Fibroblast of skin of scalp (primary cell): ENCODE measurements around the gene BMPR1B.

Experiments
- DNase-seq: peaks from one replicate; pipeline ENCODE4 v3.0.0-alpha.2; 2013

The BMPR1B gene

DNA sequence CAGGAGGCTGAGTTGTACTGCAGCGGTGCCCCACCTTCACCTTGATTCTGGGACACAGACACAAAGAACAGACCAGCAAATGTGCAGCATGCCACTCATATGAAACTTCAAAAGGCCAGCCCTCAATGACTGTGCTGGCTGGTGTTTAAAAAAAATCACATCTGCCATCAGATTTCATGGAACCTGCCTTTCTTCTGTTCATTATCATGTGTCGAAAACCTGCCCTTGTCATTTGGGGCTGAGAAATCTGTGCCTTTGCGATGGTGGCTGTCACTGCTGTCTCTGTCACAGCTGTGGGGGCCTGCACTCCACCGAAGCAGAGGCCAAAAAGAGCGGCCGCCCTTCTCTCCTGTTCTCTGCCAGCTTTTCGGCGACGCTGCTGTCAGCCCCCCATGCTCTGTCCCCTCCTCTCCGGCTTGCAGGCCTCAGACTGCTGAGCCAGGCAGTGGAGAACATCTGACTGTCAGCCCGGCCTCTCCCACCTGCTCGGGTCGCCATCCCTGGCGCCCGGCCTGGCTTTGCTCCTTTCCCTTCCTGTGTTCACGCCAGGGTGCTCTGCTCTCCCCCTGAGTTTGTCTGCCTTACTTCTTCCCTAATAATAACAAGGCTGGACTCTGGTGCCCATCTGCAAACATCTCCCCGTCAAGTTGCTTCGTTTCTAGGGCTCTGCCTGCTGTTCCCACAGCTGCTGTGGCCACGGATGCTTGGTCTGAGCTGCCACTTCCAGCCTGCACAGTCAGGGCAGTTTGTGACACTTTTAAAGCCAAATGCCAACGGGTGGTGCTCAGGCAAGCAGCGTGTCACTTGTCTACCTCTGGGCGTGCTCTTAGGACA, 435.9 kb downstream of the BMPR1B start:
- no peak for DNase-seq

DNA sequence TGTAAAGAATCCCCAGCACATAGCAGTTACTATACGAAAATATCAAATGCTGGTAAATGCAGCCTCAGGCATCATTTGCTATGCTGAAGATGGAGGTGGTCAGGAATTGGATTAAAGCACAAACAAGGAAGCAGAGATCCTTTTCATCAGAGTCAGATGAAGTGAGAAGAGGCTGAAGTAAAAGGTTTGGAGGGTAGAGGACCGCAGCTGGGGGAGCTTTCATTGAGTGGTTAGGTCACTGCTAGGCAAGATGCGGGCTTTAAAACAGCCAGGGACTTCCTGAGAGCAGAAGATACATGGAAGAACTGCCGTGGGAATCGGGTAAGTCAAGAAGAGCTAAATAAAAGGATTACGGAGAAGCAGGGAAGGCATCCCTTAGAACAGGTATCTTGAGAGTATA, 439.6 kb downstream of the BMPR1B start:
- no peak for DNase-seq

DNA sequence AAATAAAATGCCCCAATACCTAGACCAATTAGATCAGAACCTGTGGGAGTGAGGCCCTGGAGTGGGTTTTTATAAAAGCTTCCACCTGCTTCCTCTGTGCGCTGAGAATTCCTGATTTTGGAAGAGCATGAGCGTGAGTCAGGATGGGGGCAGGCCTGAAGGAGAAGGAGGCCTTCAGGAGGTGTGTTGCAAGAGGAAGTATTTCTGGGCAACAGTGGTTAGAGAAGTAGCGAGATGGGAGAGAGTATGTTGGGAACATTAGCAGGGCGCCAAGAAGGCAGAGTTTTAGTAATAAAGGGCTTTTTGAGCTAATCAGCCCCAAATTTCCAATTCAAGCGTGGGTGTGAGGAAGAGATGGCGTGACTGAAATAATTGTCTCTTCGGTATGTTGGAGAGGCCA, 441.2 kb downstream of the BMPR1B start:
- no peak for DNase-seq

DNA sequence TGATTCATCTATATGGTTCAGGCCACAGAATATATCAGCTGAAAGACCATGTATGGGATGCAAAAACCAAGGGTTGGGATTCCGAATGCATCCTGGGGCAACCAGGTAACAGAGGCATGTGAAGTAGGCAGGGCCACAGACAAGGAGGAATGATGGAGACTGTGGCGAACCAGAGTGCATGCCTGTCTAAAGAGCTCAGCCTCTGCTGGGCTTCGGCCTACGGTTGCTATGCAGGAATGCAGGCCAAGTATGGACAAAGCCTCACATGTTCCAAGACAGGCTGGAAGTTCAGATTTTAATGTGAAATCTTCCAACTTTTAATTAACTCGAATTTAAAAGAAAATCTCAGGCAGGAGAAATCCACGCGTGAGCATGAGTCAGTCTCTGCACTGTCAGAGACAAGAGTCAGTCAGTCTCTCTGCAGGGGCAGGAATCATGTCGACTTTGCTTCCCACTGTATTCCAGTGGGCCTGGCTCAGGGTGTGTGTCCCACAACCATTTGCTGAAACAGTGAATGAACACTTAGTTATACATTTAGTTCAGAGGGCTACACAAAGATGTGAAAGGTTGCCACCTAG, 446.6 kb downstream of the BMPR1B start:
- DNase-seq, result no peak

DNA sequence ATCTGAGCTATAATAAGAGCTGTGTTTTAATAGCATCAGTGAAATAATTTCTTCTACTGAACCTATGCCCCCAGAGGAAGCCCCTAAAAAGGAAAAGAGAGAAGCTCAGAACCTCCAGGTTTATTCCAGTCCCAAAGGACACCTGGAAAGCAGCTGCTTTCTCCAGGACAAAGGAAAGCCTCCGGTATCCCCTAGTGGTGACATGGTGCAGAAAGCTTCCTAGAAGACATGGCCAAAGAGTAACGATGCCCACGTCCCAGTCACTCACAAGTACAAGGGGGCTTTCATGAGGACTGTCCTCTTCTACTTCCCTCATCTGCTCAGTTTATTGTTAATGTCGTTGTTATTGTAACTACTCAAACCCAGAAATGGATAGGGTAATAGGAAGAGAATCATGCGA, 447.1 kb downstream of the BMPR1B start:
- no peak for DNase-seq
